Epithelial cell of proximal tubule (primary cell): ENCODE results near the gene TMEM109. TPM values are rescaled to one million over a fixed set of nuclear protein-coding genes. Genes with fewer than 3 reads are reported as not detected.
"Not testable (repeated sequence)": the region's sequence is repeated elsewhere in the genome, so short reads cannot be mapped to it uniquely, and the experiment has no call there.

Experiments
- DNase-seq: peaks from one replicate; pipeline ENCODE4 v3.0.0-alpha.2; 2011; ENCODE audit warnings: low read depth
- H3K4me3 ChIP-seq: 2 replicates; pipeline ENCODE4 v1.5.1; 2011; ENCODE audit warnings: low read depth, mild to moderate bottlenecking, low read length
- total RNA-seq: library from RNA; depleted of rRNA; stranded (reverse); fragments of >200 nt; gene quantifications from 2 replicates; pipeline ENCODE4 v1.2.3, GENCODE V29; 2015
- TF ChIP-seq, protein P1 (sequence below): conservative IDR thresholded peaks from 2 replicates; pipeline ENCODE4 v1.5.1; 2012; ENCODE audit warnings: low read depth, mild to moderate bottlenecking, low read length

Gene TMEM109
- total RNA-seq, 1 donor from 2014 or later, result 95.4 TPM

- peak overlapping the region; percentile 66 for H3K4me3 ChIP-seq
- TF ChIP-seq, protein P1, sequence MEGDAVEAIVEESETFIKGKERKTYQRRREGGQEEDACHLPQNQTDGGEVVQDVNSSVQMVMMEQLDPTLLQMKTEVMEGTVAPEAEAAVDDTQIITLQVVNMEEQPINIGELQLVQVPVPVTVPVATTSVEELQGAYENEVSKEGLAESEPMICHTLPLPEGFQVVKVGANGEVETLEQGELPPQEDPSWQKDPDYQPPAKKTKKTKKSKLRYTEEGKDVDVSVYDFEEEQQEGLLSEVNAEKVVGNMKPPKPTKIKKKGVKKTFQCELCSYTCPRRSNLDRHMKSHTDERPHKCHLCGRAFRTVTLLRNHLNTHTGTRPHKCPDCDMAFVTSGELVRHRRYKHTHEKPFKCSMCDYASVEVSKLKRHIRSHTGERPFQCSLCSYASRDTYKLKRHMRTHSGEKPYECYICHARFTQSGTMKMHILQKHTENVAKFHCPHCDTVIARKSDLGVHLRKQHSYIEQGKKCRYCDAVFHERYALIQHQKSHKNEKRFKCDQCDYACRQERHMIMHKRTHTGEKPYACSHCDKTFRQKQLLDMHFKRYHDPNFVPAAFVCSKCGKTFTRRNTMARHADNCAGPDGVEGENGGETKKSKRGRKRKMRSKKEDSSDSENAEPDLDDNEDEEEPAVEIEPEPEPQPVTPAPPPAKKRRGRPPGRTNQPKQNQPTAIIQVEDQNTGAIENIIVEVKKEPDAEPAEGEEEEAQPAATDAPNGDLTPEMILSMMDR, result no peak
- DNase-seq, result no peak
Measured at GRCh38 chr11:60905047-60905446, 8.9 kb upstream of the TMEM109 start.

DNA sequence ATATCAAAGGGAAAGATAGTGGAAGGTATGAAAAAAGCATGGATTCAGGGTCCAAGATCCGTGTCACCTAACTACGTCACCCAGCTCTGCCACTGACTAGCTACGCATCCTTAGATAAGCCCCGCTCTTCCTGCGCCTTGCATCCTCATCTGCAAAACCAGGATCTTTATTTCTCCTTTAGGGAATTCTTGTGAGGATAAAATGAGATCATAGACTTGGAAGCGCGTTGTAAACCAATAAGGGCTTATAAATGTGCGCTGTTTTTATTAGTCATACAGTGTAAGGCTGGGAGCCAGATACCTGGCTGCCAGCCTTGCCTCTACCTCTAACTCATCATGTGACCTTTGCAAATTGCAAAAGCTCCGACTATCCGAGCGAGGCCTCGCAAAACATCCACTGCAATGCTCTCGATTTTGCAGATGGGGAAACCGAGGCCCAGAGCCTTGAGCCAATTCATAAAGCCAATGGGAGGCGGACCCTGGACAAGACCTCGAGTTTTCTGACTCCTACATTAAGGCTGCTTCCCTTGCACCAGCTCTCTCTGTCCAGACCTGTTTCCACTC lies 8.3 kb upstream of the TMEM109 start:
- TF ChIP-seq, protein P1, result no peak
- peak overlapping the region; percentile 66 for H3K4me3 ChIP-seq
- no peak for DNase-seq

- H3K4me3 ChIP-seq, result peak within 1 kb of the TSS; percentile 66
- DNase-seq, result peak; percentile 85
- TF ChIP-seq, protein P1, result no peak
Measured at GRCh38 chr11:60906132-60906972, 7.6 kb upstream of the TMEM109 start, which contains the start of gene PRPF19. Gene PRPF19 (minus strand): TSS chr11:60906585. CDS start chr11:60906382, 203 bp downstream.

GRCh38 chr11:60908803-60909202 lies 5.2 kb upstream of the TMEM109 start:
- TF ChIP-seq, protein P1, result no peak
- DNase-seq, result no peak

GRCh38 chr11:60909680-60910280 lies 4.2 kb upstream of the TMEM109 start:
- DNase-seq, H3K4me3 ChIP-seq: not testable (repeated sequence)

More at GRCh38 chr11:60908803-60909202, 5.2 kb upstream of the TMEM109 start:
- H3K4me3 ChIP-seq, result no peak overlapping the region

GRCh38 chr11:60910281-60910687 lies 3.7 kb upstream of the TMEM109 start:
- DNase-seq, result no peak
- no peak overlapping the region for H3K4me3 ChIP-seq
- TF ChIP-seq, protein P1, result no peak

DNA sequence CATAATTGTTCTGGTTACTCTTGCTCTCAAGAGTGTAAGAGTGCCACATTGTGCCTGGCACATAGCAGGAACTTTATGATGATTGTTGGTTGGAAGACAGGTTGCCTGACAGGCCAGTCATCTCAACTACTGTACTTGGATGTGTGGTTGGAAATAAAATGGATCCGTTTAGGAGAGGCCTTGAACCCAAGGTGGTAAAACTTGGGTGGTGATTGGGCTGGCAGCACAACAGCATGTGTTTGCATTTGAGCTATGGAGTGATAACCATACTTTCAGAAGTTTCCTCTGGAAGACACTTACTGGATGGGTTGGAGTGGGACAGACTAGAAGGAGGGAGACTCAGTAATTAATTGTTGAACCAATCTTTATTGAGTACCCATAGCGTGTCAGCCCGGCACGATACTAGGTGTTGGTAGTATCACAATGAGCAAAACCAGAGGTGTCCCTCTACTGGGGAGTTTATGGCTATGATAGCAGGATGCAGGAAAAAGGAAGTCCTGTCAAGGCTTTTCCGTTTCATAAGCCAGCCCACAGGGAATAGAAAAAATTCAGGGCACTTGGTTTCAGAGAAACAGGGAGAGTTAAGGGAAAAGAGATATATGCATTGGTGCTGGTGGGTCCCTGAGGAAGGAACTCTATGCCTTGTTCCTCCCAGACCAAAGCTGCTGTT lies 3.1 kb upstream of the TMEM109 start:
- no peak for DNase-seq
- TF ChIP-seq, protein P1, result no peak
- H3K4me3 ChIP-seq, result no peak overlapping the region
